HUES48 (cell line): ENCODE results near the gene OSBPL6.
A peak's percentile ranks its signal among the peaks of the same experiment; 100 is the strongest.

Source experiments
- H3K27ac ChIP-seq: one replicate; pipeline ENCODE4 v1.7.0; 2013; ENCODE audit warnings: low read depth, low read length, inconsistent platforms
- H3K27me3 ChIP-seq: 2 replicates; pipeline ENCODE4 v1.6.1; 2013; ENCODE audit warnings: mild to moderate bottlenecking, low read length; ENCODE audit not compliant: control insufficient read depth, insufficient read depth
- H3K36me3 ChIP-seq: 2 replicates; pipeline ENCODE4 v1.6.1; 2013; ENCODE audit warnings: low read length; ENCODE audit not compliant: control insufficient read depth, insufficient read depth
- H3K4me1 ChIP-seq: 2 replicates; pipeline ENCODE4 v1.6.1; 2013; ENCODE audit warnings: mild to moderate bottlenecking, low read length; ENCODE audit not compliant: control insufficient read depth, insufficient read depth
- H3K4me3 ChIP-seq: 2 replicates; pipeline ENCODE4 v1.5.1; 2013; ENCODE audit warnings: mild to moderate bottlenecking, low read depth, low read length
- H3K9ac ChIP-seq: 2 replicates; pipeline ENCODE4 v1.6.1; 2013; ENCODE audit warnings: mild to moderate bottlenecking, low read depth, low read length, moderate library complexity
- H3K9me3 ChIP-seq: 2 replicates; pipeline ENCODE4 v1.6.1; 2013; ENCODE audit warnings: low read length; ENCODE audit not compliant: control insufficient read depth, insufficient read depth

The OSBPL6 gene

GRCh38 chr2:178238154-178238521, 43.8 kb downstream of the OSBPL6 start:
- peaks cover 4% of the 10 kb centered on the region; the same call in 1 of the 2 replicates for H3K4me1 ChIP-seq
- H3K27ac ChIP-seq, result no peak overlapping the region
- H3K9me3 ChIP-seq, result no peaks in the 10 kb centered on the region
- no peak overlapping the region for H3K4me3 ChIP-seq
- no peaks in the 10 kb centered on the region for H3K27me3 ChIP-seq
- H3K36me3 ChIP-seq, result no peaks in the 10 kb centered on the region
- H3K9ac ChIP-seq, result no peak overlapping the region

GRCh38 chr2:178238750-178239149, 44.4 kb downstream of the OSBPL6 start:
- Histone ChIP-seq H3K4me3 (no peak overlapping the region), H3K9ac (no peak overlapping the region), H3K36me3 (no peaks in the 10 kb centered on the region), H3K9me3 (no peaks in the 10 kb centered on the region), H3K27me3 (no peaks in the 10 kb centered on the region), H3K27ac (no peak overlapping the region), H3K4me1 (peaks cover 4% of the 10 kb centered on the region; the same call in 1 of the 2 replicates)

GRCh38 chr2:178241844-178242551, 47.7 kb downstream of the OSBPL6 start:
- no peaks in the 10 kb centered on the region for H3K9me3 ChIP-seq
- no peak overlapping the region for H3K4me3 ChIP-seq
- H3K27ac ChIP-seq, result peak overlapping the region; percentile 42
- H3K27me3 ChIP-seq, result no peaks in the 10 kb centered on the region
- H3K9ac ChIP-seq, result no peak overlapping the region
- H3K4me1 ChIP-seq, result peaks cover 4% of the 10 kb centered on the region; the same call in 1 of the 2 replicates
- H3K36me3 ChIP-seq, result no peaks in the 10 kb centered on the region

GRCh38 chr2:178242552-178242883, 48.2 kb downstream of the OSBPL6 start:
- Histone ChIP-seq H3K9me3 (no peaks in the 10 kb centered on the region), H3K9ac (no peak overlapping the region), H3K27ac (no peak overlapping the region), H3K4me1 (peaks cover 4% of the 10 kb centered on the region; the same call in 1 of the 2 replicates), H3K27me3 (no peaks in the 10 kb centered on the region), H3K4me3 (no peak overlapping the region), H3K36me3 (no peaks in the 10 kb centered on the region)

GRCh38 chr2:178243961-178244360, 49.6 kb downstream of the OSBPL6 start:
- Histone ChIP-seq H3K9me3 (no peaks in the 10 kb centered on the region), H3K27ac (no peak overlapping the region), H3K36me3 (no peaks in the 10 kb centered on the region), H3K4me3 (no peak overlapping the region), H3K27me3 (no peaks in the 10 kb centered on the region), H3K4me1 (peaks cover 4% of the 10 kb centered on the region; the same call in 1 of the 2 replicates), H3K9ac (no peak overlapping the region)

- Histone ChIP-seq H3K4me1 (peaks cover 4% of the 10 kb centered on the region; the same call in 1 of the 2 replicates), H3K27ac (no peak overlapping the region), H3K4me3 (no peak overlapping the region), H3K27me3 (no peaks in the 10 kb centered on the region), H3K9ac (no peak overlapping the region), H3K36me3 (no peaks in the 10 kb centered on the region), H3K9me3 (no peaks in the 10 kb centered on the region)
Measured at GRCh38 chr2:178244777-178245176, 50.5 kb downstream of the OSBPL6 start.

- no peak overlapping the region for H3K4me3 ChIP-seq
- H3K27me3 ChIP-seq, result no peaks in the 10 kb centered on the region
- no peaks in the 10 kb centered on the region for H3K9me3 ChIP-seq
- H3K27ac ChIP-seq, result no peak overlapping the region
- peaks cover 7% of the 10 kb centered on the region; the same call in 1 of the 2 replicates for H3K4me1 ChIP-seq
- no peak overlapping the region for H3K9ac ChIP-seq
- H3K36me3 ChIP-seq, result no peaks in the 10 kb centered on the region
Measured at GRCh38 chr2:178246696-178247095, 52.4 kb downstream of the OSBPL6 start.

- 0 out of 2 replicates have a peak, but pooled peaks cover 3% of the 10 kb centered on the region for H3K4me1 ChIP-seq
- H3K4me3 ChIP-seq, result no peak overlapping the region
- H3K36me3 ChIP-seq, result no peaks in the 10 kb centered on the region
- H3K27me3 ChIP-seq, result no peaks in the 10 kb centered on the region
- no peak overlapping the region for H3K27ac ChIP-seq
- no peaks in the 10 kb centered on the region for H3K9me3 ChIP-seq
- H3K9ac ChIP-seq, result no peak overlapping the region
Measured at GRCh38 chr2:178247250-178247649, 52.9 kb downstream of the OSBPL6 start.

GRCh38 chr2:178250429-178250828, 56.1 kb downstream of the OSBPL6 start:
- H3K4me3 ChIP-seq, result no peak overlapping the region
- H3K4me1 ChIP-seq, result 0 out of 2 replicates have a peak, but pooled peaks cover 3% of the 10 kb centered on the region
- no peak overlapping the region for H3K9ac ChIP-seq
- no peaks in the 10 kb centered on the region for H3K9me3 ChIP-seq
- no peaks in the 10 kb centered on the region for H3K36me3 ChIP-seq
- no peaks in the 10 kb centered on the region for H3K27me3 ChIP-seq
- no peak overlapping the region for H3K27ac ChIP-seq

GRCh38 chr2:178251151-178251955, 57.0 kb downstream of the OSBPL6 start:
- Histone ChIP-seq H3K4me3 (no peak overlapping the region), H3K4me1 (peaks cover 7% of the 10 kb centered on the region; the same call in 1 of the 2 replicates), H3K36me3 (no peaks in the 10 kb centered on the region), H3K9ac (no peak overlapping the region), H3K27me3 (no peaks in the 10 kb centered on the region), H3K27ac (no peak overlapping the region), H3K9me3 (no peaks in the 10 kb centered on the region)

- Histone ChIP-seq H3K4me1 (peaks cover 13% of the 10 kb centered on the region; the same call in 1 of the 2 replicates), H3K36me3 (no peaks in the 10 kb centered on the region), H3K9me3 (no peaks in the 10 kb centered on the region), H3K27ac (no peak overlapping the region), H3K9ac (no peak overlapping the region), H3K4me3 (no peak overlapping the region), H3K27me3 (no peaks in the 10 kb centered on the region)
Measured at GRCh38 chr2:178256382-178257042, 62.2 kb downstream of the OSBPL6 start.
